NCI-H460 (cell line): ENCODE data around the gene KIF25. TPM values are rescaled to one million over a fixed set of nuclear protein-coding genes. Genes with fewer than 3 reads are reported as not detected.

Source experiments
- DNase-seq: peaks from one replicate; pipeline ENCODE4 v3.0.0-alpha.2; 2016; ENCODE audit warnings: low read depth; ENCODE audit errors: extremely low read depth
- total RNA-seq: library from RNA; depleted of rRNA; stranded (reverse); fragments of >200 nt; shearing (Covaris generic); gene quantifications from 2 replicates; pipeline ENCODE4 v1.2.3, GENCODE V29; 2014

The KIF25 gene
- total RNA-seq, 1 experiment from 2014 or later: not detected

DNA sequence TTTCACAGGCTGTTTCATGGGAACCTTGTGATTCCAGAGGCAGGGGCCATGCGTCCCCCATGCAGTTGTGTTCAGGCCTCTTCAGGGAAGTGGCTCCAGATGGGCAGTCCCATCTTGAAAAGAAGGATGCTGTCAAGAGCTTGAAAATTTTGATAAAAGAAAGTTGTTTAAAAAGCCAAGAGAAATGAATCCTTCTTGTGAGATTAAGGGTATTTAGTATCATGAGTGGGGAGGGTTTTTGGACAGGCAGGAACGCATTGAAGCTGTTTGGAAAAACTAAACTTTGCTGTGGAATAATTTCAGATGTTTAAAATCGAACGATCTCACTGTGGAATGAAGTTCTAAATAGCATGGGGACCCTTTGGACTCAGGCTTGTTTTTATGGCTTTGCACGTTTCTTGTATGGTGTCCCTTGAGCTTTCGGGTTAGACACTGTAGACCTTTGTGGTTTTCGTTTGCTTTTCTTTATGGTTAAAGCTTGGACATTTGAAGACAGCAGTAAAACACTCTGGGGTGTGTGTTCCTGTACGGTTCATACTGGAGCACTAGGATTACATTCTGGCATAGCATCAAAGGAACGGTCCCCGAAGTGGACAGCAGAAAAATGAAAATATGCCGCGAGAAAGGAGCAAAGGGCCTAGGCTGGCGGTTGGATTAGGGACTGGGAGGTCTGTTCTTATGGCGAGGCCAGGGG is 18.2 kb downstream of the KIF25 start:
- no peak for DNase-seq

DNA sequence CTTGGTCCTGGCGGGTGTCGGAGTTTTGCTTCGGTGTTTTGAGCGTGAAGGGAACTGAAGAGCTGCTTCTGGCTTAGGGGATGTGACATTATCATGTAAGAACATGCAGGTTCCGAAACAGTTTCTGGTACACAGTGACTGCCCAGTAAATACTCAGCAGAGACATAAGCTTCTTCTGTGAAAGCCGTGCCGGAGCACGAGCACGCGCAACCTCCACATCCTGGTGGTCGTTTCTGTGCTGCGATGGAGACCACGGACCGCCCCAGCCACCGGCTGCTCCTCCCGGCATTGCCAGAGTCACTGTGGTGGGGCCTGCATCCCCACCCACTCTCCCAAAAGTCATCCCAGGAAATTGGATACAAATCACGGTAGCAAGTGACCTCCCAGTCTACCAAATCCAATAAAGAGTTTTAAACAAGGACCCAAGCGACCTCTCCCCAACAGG is 18.7 kb downstream of the KIF25 start:
- DNase-seq: no peak

DNA sequence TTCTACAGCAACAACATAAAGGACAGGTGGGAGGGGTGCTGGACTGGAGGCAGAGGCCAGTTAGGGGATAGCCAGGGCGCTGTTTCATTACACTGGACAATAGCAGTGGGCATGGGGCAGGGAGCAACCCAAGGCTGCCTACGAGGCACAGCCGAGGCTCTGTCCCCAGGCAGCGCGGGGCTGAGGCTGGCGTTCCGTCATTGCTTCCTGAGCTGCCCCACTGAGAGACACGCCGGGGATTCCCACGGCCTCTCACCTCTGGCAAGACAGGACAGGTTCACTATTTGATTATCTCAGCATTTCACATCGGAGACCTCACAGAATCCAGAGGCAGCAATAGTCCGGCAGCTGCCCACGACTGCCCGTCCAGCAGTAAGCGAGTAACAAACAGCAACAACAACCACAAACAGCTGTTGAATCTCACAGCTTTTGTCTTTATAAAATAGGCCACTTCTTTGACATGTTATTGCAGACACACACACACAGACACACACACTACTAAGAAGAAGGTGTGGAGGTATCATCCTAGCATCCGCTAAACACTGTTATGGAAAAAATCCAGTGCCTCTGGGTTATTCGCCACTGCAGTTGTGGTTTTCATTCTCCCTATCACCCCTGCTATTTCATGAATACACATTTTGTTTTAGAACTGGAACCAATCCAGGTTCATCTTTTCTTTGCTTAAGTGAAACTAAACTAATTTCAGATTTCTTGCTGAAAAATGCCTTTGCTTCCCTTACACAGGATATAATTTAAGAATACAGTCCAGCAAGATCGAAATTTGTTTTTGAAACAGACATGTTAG is 19.5 kb downstream of the KIF25 start:
- no peak for DNase-seq

DNA sequence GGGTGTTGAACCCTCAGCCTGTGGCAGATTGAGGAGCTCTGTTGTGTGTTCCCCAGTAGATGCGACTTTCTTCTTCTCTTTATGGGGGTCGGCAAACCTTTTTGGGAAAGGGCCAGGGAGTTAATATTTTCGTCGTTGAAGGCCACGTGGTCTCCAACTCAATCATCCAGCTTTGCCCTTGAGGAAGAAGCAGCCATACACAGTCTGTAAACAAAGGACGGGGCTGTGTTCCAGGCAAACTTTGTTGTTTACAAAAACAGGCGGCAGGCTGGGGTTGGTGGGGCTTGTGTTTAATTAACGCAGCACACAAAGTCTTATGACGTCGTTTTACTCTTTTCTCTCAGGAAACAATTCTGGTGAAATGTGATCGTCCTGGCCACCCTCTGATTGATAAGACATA is 20.2 kb downstream of the KIF25 start:
- DNase-seq: no peak

DNA sequence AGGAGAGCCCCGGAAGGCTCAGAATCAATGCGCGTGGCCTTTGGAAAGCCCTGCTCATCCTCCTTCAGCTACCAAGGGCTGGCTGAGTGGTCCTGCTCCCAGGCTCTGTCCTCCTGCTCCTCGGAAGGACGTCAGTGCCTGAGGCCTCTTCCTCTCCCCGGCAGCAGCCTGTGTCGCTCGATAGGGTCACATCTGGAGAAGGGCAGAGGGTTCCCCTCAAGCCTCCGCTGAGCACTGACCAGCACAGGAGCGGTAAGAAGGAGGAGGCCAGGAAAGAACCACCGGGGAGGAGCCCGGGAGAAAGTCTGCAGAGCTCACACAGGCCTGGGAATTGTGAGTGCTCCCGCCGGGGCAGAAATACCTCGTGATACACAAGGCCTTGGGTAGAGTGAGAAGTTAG is 21.2 kb downstream of the KIF25 start:
- no peak for DNase-seq

DNA sequence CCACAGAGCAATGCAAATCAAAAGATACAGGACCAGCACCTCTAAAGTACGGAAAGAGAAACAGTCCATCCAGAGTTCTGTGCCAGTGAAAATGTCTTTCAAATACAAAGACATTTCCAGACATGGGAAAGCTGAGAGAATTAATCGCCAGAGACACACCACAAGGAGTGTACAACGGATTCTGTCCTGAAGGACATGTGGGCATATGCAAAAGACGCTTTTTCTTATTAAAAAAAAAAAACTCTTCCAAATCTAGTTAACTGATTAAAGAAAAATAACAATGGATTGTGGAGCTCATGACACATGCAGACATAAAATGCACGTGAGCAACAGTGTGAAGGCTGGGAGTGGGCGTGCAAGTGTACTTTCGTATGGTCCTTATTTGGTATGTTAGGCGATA is 22.8 kb downstream of the KIF25 start:
- DNase-seq: no peak

DNA sequence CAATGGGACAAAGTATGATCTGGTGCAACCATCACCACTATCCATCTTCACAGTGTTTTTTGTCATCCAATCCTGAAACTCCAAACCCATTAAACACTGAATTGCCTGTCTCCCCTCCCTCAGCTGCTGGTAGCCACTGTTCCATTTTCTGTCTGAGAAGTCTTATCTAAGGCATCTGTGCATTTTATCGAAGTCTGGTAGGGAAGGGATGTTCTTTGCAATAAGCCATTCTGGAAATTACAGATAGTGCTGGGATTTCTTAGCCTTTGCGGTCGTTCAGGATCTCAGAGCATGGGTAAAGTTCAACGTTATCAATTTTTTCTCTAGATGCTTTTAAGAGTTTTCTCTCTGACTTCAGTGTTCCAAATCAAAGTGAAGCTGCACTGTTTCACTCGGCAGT is 24.1 kb downstream of the KIF25 start:
- DNase-seq: no peak

DNA sequence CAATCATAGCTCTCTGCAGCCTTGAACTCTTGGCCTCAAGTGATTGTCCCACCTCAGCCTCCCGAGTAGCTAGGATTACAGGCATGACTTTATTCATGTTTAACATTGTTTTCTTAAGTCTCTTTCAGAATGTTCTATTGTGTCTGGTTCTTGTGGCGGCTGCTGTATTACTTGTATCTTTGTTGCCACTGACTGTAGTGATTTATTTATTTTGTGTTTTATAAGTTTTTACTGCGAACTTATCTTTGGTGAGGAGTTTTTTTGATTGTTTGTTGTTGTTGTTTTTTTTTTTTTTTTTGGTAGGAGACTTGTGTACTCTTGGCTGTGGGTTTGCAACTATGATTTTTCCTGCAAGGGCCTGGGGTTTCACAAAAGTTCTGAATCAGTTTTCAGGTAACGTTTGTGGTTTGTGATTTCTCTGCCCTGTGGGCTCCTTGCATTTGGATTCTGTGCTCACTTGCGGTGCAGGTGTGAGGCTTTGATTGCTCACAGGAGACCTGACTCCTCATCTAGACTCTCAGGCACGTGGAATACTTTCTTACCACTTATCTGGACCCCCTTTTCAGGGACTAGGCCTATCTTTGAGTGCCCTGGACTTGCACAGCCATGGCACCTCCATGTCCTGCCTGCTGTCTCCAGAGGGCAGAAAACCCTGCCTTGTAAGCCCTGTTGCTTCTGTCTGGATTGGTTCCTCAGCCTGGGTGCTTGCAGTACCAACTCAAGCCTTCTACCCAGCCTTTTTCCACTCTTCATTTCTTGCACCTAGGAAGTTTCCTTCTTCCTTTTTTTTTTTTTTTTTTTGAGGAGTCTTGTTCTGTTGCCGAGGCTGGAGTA is 25.2 kb downstream of the KIF25 start:
- DNase-seq: no peak

DNA sequence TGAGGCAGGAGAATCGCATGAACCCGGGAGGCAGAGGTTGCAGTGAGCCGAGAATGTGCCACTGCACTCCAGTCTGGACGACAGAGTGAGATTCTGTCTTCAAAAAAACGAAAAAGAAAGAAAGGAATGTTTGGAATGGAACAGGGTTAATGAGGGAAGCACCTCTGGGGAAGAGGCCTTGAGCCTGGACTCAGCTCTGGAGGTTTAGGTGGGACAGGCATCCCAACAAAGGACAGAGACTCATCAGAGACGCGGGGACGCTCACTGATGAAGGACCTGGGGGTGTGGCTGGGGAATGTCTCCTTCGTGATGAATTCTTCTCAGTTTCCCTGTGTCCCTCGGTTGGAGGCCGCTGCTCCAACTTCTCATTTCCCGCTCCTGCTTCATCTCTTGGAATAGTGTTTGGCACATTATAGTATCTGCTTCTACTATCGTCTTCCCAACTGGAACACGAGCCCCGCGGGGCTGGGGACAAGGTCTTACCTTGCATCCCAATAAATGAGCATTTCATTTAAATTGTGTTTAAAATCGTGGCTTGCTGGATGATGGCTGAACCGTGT is 27.6 kb downstream of the KIF25 start:
- no peak for DNase-seq

DNA sequence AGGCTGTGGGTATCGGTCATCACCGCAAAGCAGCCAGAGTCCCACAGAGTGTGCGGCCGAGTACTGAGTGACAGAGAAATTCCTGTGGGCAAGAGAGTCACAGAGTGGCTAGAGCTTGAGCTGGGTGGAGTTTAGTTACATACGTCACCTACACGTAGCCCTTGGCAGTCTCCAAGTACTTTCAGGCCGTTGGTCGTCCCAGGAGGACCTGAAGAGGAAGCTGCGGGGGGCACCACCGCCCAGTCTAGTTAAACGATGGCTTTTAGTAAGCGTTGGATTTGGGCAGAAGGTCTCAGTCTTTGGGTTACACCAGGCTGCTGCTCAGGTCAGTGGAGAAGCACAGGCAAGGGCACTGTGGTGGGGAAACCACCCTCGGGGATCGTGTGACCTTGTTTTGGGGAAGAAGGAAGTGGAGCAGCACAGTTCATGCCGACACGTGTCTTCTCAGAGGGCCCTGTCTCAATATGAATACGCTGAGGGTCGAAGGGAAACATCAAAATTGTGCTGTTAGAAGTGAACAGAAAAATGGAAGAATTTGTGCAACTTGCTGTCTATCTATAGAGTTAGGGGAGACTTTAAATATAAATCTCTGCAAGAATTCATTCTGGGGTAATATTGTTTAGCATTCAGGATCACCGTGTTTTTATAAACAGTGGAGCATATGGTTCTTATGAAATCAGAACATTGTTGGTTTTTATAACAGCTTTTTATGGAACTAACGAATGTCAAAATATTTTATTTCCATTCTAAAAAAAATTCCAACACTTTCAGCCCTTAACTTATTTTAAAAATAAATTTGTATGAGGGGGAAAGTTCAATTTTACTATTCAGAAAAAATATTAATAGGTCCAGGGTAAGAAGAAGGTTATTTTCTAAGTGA is 28.6 kb downstream of the KIF25 start:
- DNase-seq: no peak

DNA sequence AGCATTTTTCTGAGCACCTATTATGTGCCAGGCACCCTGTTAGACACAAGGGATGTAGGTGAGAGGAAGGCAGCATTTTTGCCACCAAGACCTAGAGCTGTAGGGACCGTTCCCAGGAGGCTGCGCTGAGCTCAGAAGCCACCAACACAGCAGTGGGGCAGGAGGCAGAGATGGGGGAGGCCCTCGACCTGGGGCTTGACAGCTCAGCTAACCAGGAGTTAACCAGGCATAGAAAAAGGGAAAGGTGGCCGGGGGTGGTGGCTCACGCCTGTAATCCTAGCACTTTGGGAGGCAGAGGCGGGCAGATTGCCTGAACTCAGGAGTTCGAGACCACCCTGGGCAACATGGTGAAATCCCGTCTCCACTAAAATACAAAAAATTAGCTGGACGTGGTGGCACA is 29.5 kb downstream of the KIF25 start:
- DNase-seq: no peak

DNA sequence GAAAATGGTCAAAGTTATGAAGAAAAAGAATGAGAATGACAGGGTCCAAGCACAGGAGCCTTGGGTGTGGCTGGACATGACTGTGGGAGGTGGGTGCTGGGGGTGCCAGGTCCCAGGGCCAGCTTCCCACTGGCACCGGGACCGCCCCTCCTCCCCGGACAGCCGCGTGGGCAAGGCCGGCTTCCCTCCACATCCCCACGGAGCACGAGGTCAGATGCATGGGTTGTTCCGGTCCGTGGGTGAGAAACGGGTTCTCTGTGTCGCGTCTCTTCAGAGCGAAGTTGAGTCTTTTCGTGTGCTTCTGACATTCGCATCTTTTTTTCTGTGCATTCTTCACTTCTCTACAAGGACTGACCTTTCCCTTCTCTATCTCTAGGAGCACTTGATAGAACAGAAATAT is 30.1 kb downstream of the KIF25 start:
- DNase-seq: no peak

DNA sequence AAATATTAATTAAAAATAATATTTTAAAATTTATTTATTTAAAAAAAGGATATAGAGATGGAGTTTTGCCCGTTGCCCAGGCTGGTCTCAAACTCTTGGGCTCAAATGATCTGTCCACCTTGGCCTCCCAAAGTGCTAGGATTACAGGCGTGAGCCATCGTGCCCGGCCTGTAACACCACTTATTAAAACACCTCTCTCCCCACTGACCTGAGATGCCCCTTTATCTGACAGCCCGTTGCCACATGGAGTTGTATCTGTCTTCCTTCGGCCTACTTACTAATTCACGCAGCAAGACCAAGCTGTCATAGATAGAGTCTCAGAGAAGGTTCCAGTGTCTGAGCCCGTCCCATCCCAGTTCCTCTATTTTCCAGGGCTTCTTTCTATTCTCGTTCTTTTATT is 30.7 kb downstream of the KIF25 start:
- DNase-seq: no peak

DNA sequence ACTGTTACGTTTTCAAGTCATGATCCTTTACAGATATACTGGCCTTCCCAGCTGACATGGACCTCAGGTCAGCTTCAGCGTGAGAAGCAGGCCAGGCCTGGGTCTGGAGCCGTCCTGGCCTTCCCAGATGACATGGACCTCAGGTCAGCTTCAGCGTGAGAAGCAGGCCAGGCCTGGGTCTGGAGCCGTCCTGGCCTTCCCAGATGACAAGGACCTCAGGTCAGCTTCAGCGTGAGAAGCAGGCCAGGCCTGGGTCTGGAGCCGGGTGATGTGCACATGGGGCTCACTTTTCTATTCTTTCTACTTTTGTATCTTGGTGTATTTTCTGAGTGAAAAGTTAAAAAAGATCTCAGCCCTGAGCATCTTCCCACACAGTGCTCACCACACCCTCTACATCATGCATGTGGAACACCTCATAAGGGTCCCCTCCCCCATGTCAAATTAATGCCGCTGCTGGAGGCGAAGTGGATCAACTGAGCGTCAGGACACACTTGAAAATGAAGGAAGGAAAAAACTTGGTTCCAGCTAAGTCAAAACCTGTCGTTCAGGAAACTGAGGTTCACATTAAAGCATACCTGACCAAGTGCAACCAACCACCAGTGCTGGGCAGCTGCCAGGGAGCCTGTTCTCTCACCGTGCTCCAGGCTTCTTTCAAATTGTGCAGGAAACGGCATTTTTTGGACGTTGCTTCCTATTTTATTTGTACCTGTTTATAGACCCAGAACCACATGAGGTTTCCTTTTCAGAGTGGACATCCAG is 32.2 kb downstream of the KIF25 start:
- no peak for DNase-seq

DNA sequence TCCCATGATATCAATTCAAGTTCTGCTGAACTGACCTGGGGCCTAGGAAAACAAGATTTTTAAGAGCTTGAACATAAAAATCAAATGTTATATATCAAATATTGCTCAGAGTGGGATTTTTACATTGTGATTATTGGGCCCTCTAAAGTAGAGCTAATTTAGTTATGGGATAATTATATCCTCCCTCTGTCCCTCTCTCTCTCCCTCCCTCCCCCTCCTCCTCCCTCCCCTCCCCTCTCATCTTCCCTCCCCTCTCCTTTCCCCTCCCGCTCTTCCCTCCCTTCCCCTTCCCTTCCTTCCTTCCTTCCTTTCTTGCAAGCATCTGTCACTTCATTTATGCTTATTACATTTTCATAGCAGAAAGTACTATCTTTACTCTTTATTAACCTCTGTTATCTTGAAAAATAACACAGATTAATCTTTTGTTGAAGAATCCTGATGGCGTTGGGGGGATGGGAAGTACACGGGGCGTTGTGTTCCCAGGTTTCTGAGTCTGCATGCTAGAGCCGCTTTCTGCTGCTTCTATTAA is 32.8 kb downstream of the KIF25 start:
- no peak for DNase-seq

DNA sequence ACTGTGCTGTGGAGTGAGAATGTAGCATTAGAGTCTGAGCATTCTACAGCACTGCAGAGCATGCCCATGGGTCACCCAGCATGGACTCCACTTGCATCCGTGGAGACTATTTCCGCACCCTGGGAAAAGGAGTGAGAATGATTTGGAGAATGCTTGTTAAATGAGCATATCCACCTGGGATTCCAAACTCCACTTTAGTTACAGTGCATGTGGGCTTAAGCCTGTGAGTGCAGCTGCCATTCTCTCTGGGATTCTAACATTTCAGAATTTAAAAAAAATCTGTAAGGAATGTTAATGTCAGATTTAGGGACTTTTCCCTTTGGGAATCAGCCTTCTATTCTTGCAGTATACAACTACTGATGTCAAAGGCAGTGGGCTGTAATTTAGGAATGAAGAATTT is 33.4 kb downstream of the KIF25 start:
- DNase-seq: no peak

DNA sequence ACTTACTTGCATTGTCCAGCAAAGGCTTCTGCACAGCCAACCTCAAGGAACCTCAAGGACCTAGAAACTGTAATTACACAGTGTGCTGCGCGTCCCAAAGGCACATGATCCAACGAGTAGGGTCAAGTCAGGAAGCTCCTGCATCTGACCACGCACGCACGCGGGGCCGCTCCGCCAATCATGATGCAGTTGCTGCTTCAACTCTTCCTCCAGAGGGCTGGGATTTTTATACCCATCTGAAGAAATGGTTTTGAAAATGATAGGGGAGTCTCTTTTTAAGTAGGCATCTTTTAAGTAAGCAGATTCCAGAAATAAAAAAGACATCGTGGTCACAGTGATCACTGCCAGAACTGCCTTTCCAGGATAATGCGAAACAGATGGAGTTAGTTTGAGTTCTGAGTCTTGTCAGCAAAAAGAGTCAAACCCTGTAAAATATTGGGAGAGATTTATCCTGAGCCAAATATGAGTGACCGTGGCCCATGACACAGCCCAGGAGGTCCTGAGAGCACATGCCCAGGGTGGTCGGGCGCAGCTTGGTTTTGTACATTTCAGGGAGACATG is 34.0 kb downstream of the KIF25 start:
- DNase-seq: no peak

DNA sequence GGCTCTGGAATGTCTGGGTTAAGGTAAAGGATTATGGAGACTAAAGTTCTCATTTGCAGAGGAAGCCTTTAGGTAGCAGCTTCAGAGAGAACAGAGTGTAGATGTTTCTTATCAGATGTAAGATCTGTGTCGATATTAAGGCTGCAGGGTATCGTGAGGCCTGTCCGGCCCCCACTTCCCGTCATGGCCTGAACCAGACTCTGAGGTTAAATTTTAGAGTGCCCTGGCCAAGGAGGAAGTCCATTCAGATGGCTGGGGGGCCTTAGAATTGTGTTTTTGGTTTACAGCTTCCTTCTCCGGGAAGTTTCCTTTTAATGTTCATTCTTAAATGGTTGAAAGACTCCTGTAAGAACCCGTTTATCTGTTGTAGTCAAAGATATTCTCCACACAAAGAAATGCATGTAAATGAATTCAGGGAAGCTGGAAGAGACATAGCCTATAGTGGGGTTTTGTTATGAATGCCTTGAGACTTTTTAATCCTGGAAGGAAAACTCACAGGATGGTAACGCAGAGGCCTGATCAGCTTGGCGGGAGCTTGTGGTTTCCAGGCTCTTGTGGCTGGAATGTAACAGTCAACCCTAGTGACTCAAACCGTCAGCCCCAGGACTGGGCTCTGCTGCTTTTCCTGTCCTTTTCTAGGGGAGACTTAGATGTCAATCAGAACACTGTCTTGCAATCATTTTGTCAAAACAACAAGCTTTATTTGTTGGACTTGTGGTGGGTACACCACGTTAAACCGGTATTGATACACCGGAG is 34.7 kb downstream of the KIF25 start:
- no peak for DNase-seq
